Peyer's patch (tissue), 4 donors: Measurements from ENCODE around the gene PIP5K1C.

Source experiments
- POLR2A ChIP-seq, 2 donors: fragments of 450-650 bp; IDR thresholded peaks; one replicate each; pipeline ENCODE4 v1.5.1; 2017; ENCODE audit warnings: antibody characterized with exemption in 2 of 2, mild to moderate bottlenecking in 2 of 2, moderate library complexity in 2 of 2
- TF ChIP-seq, protein P1 (sequence below), 6 experiments: fragments of 450-650 bp in 4 of 6; fragments of 200-600 bp in 2 of 6; sonication (generic) in 1 of 6; IDR thresholded peaks; one replicate each; pipeline ENCODE4 v1.5.1; 2017 to 2019; ENCODE audit warnings: antibody characterized with exemption in 6 of 6, mild to moderate bottlenecking in 3 of 6, moderate library complexity in 1 of 6

DNA sequence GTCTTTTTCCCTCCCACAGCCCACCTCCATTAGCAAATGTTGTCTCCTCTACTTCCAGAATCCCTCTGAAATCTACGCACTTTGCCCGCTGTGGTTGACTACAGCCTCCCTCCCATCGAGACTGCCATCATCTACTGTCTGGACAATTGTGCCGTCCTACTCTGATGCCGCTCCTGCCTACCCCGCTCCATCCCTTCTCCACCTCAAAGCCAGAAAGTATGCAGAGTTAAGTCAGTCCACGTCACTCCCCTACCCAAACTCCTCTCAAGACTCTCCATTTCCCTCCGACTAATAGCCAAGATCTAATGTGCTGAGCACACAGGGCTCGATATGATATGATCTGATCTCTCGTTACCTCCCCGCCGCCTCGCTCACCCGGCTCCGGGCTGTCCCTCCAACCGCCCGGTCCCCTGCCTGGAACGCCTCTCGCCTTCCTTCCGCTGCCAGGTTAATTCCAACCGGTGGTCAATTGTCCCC is 74.2 kb downstream of the PIP5K1C start:
- TF ChIP-seq, protein P1, sequence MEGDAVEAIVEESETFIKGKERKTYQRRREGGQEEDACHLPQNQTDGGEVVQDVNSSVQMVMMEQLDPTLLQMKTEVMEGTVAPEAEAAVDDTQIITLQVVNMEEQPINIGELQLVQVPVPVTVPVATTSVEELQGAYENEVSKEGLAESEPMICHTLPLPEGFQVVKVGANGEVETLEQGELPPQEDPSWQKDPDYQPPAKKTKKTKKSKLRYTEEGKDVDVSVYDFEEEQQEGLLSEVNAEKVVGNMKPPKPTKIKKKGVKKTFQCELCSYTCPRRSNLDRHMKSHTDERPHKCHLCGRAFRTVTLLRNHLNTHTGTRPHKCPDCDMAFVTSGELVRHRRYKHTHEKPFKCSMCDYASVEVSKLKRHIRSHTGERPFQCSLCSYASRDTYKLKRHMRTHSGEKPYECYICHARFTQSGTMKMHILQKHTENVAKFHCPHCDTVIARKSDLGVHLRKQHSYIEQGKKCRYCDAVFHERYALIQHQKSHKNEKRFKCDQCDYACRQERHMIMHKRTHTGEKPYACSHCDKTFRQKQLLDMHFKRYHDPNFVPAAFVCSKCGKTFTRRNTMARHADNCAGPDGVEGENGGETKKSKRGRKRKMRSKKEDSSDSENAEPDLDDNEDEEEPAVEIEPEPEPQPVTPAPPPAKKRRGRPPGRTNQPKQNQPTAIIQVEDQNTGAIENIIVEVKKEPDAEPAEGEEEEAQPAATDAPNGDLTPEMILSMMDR (IDR thresholded peaks at IDR 0.05): no peak
- no peak for TF ChIP-seq POLR2A (IDR thresholded peaks at IDR 0.05)
